Testis (tissue), 3 donors: Measurements from ENCODE around the gene TRAF6. TPM values are rescaled to one million over a fixed set of nuclear protein-coding genes. Genes with fewer than 3 reads are reported as not detected.
A peak's percentile ranks its signal among the peaks of the same experiment; 100 is the strongest.

Experiments
- DNase-seq: peaks from one replicate; pipeline ENCODE4 v3.0.0-alpha.2; 2019
- H3K27ac ChIP-seq, 2 donors: fragments of 200-600 bp; sonication (generic); one replicate each; pipeline ENCODE4 v1.5.1; 2019
- H3K27me3 ChIP-seq: fragments of 200-600 bp; sonication (generic); one replicate; pipeline ENCODE4 v1.5.1; 2019
- H3K36me3 ChIP-seq: fragments of 200-600 bp; sonication (generic); one replicate; pipeline ENCODE4 v1.5.1; 2017; ENCODE audit warnings: low read depth; ENCODE audit errors: missing control alignments
- H3K4me1 ChIP-seq: fragments of 200-600 bp; sonication (generic); one replicate; pipeline ENCODE4 v1.5.1; 2019
- H3K4me3 ChIP-seq, 2 donors: fragments of 200-600 bp; sonication (generic); one replicate each; pipeline ENCODE4 v1.5.1; 2017 to 2019
- H3K9me3 ChIP-seq: fragments of 200-600 bp; sonication (generic); one replicate; pipeline ENCODE4 v1.5.1; 2017
- POLR2A ChIP-seq: fragments of 450-650 bp; IDR thresholded peaks from one replicate; pipeline ENCODE4 v1.6.1; 2017; ENCODE audit warnings: antibody characterized with exemption, mild to moderate bottlenecking, moderate library complexity
- WGBS, 2 donors: methylation state at CpG; one replicate each; pipeline ENCODE4 v1.1.5; 2018; 5-methylcytosine and 5-hydroxymethylcytosine counted together
- intact Hi-C: fragments of 100-400 bp; cut with DNase I; formaldehyde crosslinking; loops from one replicate; pipeline ENCODE4 v1.15.1; 2023; ENCODE audit warnings: low total_unique reads
- polyA plus RNA-seq: library from polyadenylated mRNA; stranded (reverse); fragments of 350-450 nt; fragmentation: Illumina TruSeq; extraction: RNeasy Lipid Tissue Mini Kit (QIAGEN cat#74804); gene quantifications from one replicate; pipeline ENCODE4 v1.2.3, GENCODE V29; 2014; ENCODE audit warnings: low read depth, low replicate concordance; ENCODE audit not compliant: insufficient read depth
- total RNA-seq, 2 donors: library from RNA; depleted of rRNA; stranded (reverse); fragments of >200 nt; gene quantifications; one replicate each; pipeline ENCODE4 v1.2.3, GENCODE V29; 2016
- TF ChIP-seq, protein P1 (sequence below), 3 experiments: fragments of 450-650 bp in 2 of 3; fragments of 200-600 bp in 1 of 3; sonication (generic) in 1 of 3; IDR thresholded peaks; one replicate each; pipeline ENCODE4 v1.5.1; 2016 to 2019; ENCODE audit warnings: antibody characterized with exemption in 3 of 3, mild to moderate bottlenecking in 2 of 3, moderate library complexity in 1 of 3

The TRAF6 gene
- total and polyA plus RNA-seq, 3 donors from 2014 or later: 18.8 to 26.4 (median 24.0) TPM

DNA sequence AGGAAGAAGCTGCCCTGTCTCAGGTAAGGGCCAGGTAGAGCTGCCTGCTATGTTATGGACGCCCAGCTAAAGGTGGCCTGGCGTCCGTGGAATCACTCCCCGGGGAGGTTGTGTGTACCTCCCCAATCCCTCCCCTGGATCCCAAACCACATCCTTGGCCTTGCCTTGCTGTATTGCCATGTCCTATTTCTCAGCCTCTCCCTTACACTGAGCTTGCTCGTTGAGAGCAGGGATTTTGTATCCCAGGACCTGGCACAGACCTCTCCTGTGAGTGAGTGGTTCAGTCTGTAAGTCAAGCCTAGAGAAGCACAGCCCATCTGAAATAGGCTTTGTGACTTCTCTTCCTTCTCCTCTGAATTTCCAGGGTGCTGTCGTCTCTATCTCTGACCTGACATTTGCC, 53.9 kb downstream of the TRAF6 start:
- DNase-seq: no peak
- Histone ChIP-seq H3K9me3 (no peaks in the 10 kb centered on the region), H3K27me3 (no peaks in the 10 kb centered on the region), H3K4me3 (no peak overlapping the region), H3K36me3 (no peaks in the 10 kb centered on the region), H3K4me1 (peaks cover 36% of the 10 kb centered on the region), H3K27ac (peak overlapping the region; percentile 80 to 90)
- intact Hi-C loops: no loop called here
- TF ChIP-seq POLR2A: no peak
- TF ChIP-seq, protein P1, sequence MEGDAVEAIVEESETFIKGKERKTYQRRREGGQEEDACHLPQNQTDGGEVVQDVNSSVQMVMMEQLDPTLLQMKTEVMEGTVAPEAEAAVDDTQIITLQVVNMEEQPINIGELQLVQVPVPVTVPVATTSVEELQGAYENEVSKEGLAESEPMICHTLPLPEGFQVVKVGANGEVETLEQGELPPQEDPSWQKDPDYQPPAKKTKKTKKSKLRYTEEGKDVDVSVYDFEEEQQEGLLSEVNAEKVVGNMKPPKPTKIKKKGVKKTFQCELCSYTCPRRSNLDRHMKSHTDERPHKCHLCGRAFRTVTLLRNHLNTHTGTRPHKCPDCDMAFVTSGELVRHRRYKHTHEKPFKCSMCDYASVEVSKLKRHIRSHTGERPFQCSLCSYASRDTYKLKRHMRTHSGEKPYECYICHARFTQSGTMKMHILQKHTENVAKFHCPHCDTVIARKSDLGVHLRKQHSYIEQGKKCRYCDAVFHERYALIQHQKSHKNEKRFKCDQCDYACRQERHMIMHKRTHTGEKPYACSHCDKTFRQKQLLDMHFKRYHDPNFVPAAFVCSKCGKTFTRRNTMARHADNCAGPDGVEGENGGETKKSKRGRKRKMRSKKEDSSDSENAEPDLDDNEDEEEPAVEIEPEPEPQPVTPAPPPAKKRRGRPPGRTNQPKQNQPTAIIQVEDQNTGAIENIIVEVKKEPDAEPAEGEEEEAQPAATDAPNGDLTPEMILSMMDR (IDR thresholded peaks at IDR 0.05): no peak
- WGBS, 2 donors: 61 to 64% methylated on average over 6 of the region's 6 CpGs

DNA sequence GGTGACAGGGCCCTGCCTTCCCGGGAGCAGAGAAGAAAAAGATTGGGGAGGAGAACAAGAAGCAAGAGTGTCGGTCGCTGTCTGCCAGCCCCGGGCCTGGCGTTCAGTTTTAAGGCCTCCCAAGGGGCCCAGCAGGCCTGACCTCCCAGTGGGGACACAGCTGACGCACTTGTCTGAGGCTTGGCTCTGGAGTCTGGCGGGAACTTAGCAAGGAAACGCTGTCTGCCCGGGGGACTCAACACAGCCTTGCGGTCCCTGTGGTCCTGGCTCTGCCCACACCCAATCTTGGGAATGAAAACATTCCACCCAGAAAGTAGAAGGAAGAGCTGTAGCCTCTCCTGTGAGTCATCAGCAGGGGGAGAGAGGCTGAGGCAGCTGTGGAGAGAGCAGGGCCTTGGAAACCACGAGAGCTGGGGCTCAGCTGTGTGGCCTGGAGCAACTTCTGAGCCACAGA, 54.4 kb downstream of the TRAF6 start:
- intact Hi-C loops: no loop called here
- peak; percentile 68 for DNase-seq

DNA sequence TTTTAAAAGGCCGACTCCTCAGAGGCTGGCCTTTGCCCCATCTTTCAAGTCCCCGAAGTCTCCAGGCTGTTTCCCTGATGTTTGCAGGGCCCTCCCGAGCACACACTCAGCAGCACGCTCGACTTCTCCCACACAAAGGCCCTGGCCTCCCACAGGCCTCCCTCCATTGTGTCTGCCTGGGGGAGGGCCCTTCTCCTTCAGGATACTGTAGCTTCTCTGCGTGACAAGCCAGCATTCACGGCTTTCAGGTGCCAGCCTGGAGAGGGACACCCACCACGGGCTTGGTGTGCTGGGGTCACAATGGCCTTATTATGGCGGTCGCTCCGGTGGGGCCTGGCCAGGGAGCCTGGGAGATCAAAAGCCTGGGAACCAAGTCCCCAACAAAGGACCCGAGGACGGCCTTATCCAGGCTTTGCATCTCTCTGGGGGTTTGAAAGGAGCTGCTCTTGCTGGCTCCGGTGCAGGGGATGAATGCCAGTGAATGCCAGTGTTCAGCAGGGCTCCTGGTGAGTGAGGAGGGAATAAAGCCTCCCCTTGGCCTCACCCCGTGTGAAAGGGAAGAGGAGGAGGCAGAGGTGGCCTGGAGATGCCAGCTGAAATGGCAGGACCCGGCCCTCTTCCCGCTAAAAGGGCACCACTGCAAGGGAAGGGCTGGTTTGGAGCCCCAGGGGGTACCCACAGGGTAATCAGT, 55.0 kb downstream of the TRAF6 start:
- no peaks in the 10 kb centered on the region for H3K27me3 ChIP-seq
- intact Hi-C loops: no loop called here
- peak; percentile 72 for DNase-seq

More for the DNA sequence above, 54.4 kb downstream of the TRAF6 start:
- no peak for TF ChIP-seq POLR2A
- TF ChIP-seq, protein P1 (IDR thresholded peaks at IDR 0.05): no peak
- Histone ChIP-seq H3K27ac (peak overlapping the region; percentile 80 to 90), H3K9me3 (no peaks in the 10 kb centered on the region), H3K4me3 (no peak overlapping the region), H3K36me3 (no peaks in the 10 kb centered on the region), H3K4me1 (peaks cover 36% of the 10 kb centered on the region), H3K27me3 (no peaks in the 10 kb centered on the region)
- WGBS, 2 donors: 40 to 46% methylated on average over 6 to 11 of the region's 11 CpGs

DNA sequence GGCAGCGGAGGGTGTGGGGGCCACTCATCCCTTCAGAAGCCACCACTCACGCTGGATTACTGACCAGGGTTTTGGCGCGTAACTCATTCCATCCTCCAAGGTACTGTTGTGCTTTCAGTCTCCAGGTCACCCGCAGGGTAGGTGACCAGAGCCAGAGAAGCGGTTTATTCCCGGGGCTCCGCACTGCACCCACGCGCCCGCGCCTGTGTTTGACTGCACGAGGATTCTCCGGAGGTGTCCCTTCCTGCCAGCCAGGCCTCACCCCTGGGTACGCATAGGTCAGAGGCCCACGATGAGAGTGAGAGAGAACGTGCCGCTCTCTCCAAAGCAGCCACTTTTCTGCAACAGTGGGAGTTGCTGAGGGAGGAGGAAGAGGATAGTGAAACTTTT, 55.5 kb downstream of the TRAF6 start:
- no peak for TF ChIP-seq POLR2A
- TF ChIP-seq, protein P1 (IDR thresholded peaks at IDR 0.05): no peak
- peaks cover 40% of the 10 kb centered on the region for H3K4me1 ChIP-seq
- 72 to 79% methylated on average over 18 of the region's 18 CpGs for WGBS, 2 donors

More for the DNA sequence above, 55.0 kb downstream of the TRAF6 start:
- Histone ChIP-seq H3K27ac (peak overlapping the region; percentile 80 to 90), H3K4me3 (no peak overlapping the region), H3K36me3 (no peaks in the 10 kb centered on the region), H3K4me1 (peaks cover 36% of the 10 kb centered on the region), H3K9me3 (no peaks in the 10 kb centered on the region)
- WGBS, 2 donors: 63 to 65% methylated on average over 17 of the region's 17 CpGs
- TF ChIP-seq POLR2A: no peak
- TF ChIP-seq, protein P1 (IDR thresholded peaks at IDR 0.05): no peak

DNA sequence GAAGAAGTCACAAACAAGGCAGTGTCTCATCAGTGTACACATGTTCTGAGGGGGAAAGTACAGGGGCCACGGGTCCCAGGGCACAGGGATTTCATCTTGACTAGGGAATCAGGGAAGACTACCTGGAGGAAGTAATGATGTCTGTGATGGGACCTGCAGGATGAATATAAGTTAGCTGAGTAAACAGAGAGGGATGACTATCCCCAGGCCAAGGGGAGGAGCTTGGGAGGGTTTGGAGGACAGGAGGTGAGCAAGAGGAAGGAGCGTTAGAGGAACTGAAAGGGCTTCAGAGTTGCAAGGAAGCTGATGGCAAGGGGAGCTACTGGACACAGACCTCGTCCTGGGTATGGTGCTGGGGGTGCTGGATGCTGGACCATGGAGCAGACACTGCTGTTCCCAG, 56.4 kb downstream of the TRAF6 start:
- no peak overlapping the region for H3K4me3 ChIP-seq
- no peaks in the 10 kb centered on the region for H3K9me3 ChIP-seq
- H3K27me3 ChIP-seq: no peaks in the 10 kb centered on the region
- peak overlapping the region; percentile 31 to 90 for H3K27ac ChIP-seq
- H3K4me1 ChIP-seq: peaks cover 43% of the 10 kb centered on the region
- no peak for DNase-seq
- TF ChIP-seq, protein P1 (IDR thresholded peaks at IDR 0.05): no peak
- no peak for TF ChIP-seq POLR2A
- intact Hi-C loops: no loop called here
- 86 to 89% methylated on average over 3 of the region's 3 CpGs for whole genome bisulfite sequencing, 2 donors
- H3K36me3 ChIP-seq: no peaks in the 10 kb centered on the region

More for the DNA sequence above, 55.5 kb downstream of the TRAF6 start:
- Histone ChIP-seq H3K36me3 (no peaks in the 10 kb centered on the region), H3K9me3 (no peaks in the 10 kb centered on the region), H3K27ac (peak overlapping the region; percentile 80 to 90), H3K4me3 (no peak overlapping the region), H3K27me3 (no peaks in the 10 kb centered on the region)
- no peak for DNase-seq
- intact Hi-C loops: no loop called here
